Erythroblast (primary cell): ENCODE results near the gene VSIG10.

ENCODE experiments used
- GATA1 ChIP-seq: IDR thresholded peaks from 2 replicates; pipeline ENCODE4 v1.6.1; 2011; ENCODE audit warnings: low read depth, mild to moderate bottlenecking, control low read depth, low read length, moderate library complexity
- POLR2A ChIP-seq: IDR thresholded peaks from 2 replicates; pipeline ENCODE4 v1.6.1; 2011; ENCODE audit warnings: mild to moderate bottlenecking, low read length

DNA sequence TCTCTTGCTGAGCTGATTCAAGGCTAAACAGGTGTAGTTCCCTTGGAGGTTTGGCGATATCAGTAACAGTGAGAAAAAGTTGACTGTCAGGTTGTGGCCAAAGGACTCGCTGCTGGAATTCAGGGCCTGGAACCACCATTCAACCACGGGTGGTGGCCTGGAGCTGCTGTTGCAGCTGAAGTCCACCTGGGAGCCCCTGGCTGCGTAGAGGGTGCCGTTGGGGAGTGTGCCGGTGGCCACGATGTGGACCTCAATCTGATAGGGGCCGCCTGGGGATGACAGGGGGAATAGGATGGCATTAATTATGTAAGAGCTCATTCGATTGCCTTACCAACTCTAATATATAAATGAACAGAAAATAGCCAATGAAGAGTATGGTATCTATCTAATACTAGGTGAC, 21.6 kb downstream of the VSIG10 start:
- TF ChIP-seq POLR2A (no peak), GATA1 (no peak)
